ENCODE data around the gene PMFBP1. TPM values are rescaled to one million over a fixed set of nuclear protein-coding genes. Genes with fewer than 3 reads are reported as not detected.

The PMFBP1 gene
- total and polyA plus RNA-seq, 2 of the 4 experiments (the other 2 are of a cell fraction), result under 0.01 TPM; not detected in 1

DNA sequence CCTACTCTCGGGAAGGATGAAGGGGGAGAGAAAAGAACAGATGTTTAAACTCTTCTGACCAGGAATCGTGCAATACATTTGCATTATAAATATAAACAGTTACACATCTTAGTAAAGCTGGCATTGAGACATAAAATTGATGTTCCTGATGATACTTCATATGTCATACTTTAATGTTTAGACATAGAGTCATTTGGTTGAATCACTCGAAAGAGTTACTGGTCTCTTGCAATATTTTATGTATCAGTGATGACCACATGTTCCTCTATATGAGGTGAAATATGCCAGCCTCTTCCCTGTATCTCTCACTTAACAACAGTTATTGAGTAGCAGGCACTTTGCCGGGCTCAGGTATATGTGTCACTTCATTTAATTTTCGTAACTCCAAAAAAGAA is 49.7 kb upstream of the PMFBP1 start:
- intact Hi-C loops (cut with micrococcal nuclease) (no loop called here), dilution Hi-C loops (cut with HindIII; ENCODE audit: low sequenced_read_pairs, unreplicated experiment) (no loop called here), in situ Hi-C loops (cut with MboI; ENCODE audit: low sequenced_read_pairs) (no loop called here)
- Histone ChIP-seq H3K27me3 (ENCODE audit: control insufficient read depth, insufficient read depth, low read length) (peaks cover 6% of the 10 kb centered on the region), H2BK5ac (ENCODE audit: low read depth, low read length, poor library complexity, severe bottlenecking) (no peak overlapping the region), H4K8ac (ENCODE audit: low read depth in 2 of 2, low read length in 2 of 2) (no peak overlapping the region), H3K4me1 (ENCODE audit: control insufficient read depth, insufficient read depth, low read length) (no peaks in the 10 kb centered on the region), H3K18ac (ENCODE audit: low read depth, low read length) (no peak overlapping the region), H4K20me1 (ENCODE audit: insufficient read depth, low read length) (no peaks in the 10 kb centered on the region), H3K4ac (ENCODE audit: low read depth, low read length) (no peak overlapping the region), H3K23ac (ENCODE audit: low read depth, low read length) (no peak overlapping the region), H3K14ac (replicated peaks; ENCODE audit: low read depth, low read length) (no peak overlapping the region), H3K27ac (ENCODE audit: insufficient read depth, low read length) (no peak overlapping the region), H2AK9ac (replicated peaks; ENCODE audit: low read depth, low read length, poor library complexity) (no peak overlapping the region), H3K4me3 (ENCODE audit: insufficient read depth, low read depth, low read length) (no peak overlapping the region), H3K56ac (ENCODE audit: extremely low read depth, insufficient read depth, low read length) (no peak overlapping the region), H3K9me3 (ENCODE audit: control insufficient read depth, insufficient read depth, low read length) (no peaks in the 10 kb centered on the region), H2AK5ac (ENCODE audit: low read depth, low read length) (no peak overlapping the region), H3K36me3 (ENCODE audit: control insufficient read depth, insufficient read depth, low read length) (no peaks in the 10 kb centered on the region), H3K9ac (ENCODE audit: low read depth, low read length) (no peak overlapping the region), H4K91ac (ENCODE audit: insufficient read depth, low read depth, low read length) (no peak overlapping the region), H2BK20ac (ENCODE audit: low read depth, low read length) (no peak overlapping the region), H2AFZ (replicated peaks; ENCODE audit: low read length, poor library complexity) (no peak overlapping the region), H2BK120ac (ENCODE audit: low read depth, low read length) (no peak overlapping the region), H3K79me1 (ENCODE audit: low read depth in 1 of 2, low read length in 2 of 2) (no peaks in the 10 kb centered on the region), H3K9me1 (ENCODE audit: insufficient read depth, low read length) (no peaks in the 10 kb centered on the region), H3K4me2 (ENCODE audit: low read depth, low read length) (no peak overlapping the region), H4K5ac (ENCODE audit: low read depth, low read length) (no peak overlapping the region), H2BK15ac (ENCODE audit: low read depth, low read length) (no peak overlapping the region)
- no TSS peak for BruUV-seq (replicated peaks)
- ATAC-seq (ENCODE audit: low read depth), result no peak
- ChIA-PET CTCF (interaction anchor here (1.1 kb wide), 1 partner anchor 22 kb away, joined by 3 read pairs; no protein-coding TSS in a partner anchor), POLR2A (ENCODE audit: unreplicated experiment) (no interaction called here)
- no peak for TF ChIP-seq CHD1 (IDR thresholded peaks at IDR 0.05; ENCODE audit: low read depth, low read length)
- TF ChIP-seq, protein P1, sequence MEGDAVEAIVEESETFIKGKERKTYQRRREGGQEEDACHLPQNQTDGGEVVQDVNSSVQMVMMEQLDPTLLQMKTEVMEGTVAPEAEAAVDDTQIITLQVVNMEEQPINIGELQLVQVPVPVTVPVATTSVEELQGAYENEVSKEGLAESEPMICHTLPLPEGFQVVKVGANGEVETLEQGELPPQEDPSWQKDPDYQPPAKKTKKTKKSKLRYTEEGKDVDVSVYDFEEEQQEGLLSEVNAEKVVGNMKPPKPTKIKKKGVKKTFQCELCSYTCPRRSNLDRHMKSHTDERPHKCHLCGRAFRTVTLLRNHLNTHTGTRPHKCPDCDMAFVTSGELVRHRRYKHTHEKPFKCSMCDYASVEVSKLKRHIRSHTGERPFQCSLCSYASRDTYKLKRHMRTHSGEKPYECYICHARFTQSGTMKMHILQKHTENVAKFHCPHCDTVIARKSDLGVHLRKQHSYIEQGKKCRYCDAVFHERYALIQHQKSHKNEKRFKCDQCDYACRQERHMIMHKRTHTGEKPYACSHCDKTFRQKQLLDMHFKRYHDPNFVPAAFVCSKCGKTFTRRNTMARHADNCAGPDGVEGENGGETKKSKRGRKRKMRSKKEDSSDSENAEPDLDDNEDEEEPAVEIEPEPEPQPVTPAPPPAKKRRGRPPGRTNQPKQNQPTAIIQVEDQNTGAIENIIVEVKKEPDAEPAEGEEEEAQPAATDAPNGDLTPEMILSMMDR (conservative IDR thresholded peaks at IDR 0.05; ENCODE audit: low read depth, low read length), result no peak
- no peak for DNase-seq
- no CpG with 5 or more reads among the region's 5 CpGs for WGBS, 2 experiments (ENCODE audit: extremely low coverage in 2 of 2, insufficient read length in 1 of 2)

All from IMR-90 (cell line).